HUDEP-2 (cell line): ENCODE results near the gene VPS13D.

Source experiments
- DNase-seq, 76 experiments: peaks; one replicate each; lab custom pipeline; 2025; ENCODE audit not compliant: unreplicated experiment in 76 of 76; lab: John Stamatoyannopoulos, UW

Gene VPS13D

DNA sequence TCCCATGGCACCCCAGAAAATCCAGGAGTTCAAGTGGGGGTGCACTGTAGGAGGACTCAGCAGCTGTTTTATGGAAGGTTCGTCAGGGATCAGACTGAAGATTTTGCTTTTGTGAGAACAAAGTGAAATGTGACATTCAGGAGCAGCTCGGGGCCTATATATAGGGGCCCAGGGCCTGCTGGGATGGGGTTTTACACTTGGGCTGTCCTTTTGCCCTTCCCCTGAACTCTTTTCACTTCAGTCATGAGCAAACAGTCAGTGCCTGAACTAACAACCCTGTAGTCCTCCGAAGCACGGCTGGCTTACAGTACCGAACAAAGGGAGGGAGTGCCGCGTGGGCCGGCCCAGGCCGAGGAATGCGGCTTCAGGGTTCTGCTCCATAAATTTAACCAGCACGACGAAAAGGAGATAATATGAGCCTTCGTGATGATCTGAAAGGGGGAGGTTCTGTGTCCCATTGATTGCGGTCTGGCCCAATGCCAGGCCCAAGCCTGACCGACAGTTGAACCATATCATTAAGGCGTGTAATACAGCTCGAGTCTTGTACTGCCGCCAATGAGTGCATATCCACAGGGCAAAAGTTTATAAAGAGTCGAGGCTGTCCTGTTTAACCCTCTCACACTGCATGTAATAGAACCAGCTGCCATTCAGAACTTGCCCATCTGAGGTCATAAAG, 248.2 kb downstream of the VPS13D start:
- peak in 75 of 76 experiments; percentile 34 to 95 (median 86) for DNase-seq

DNA sequence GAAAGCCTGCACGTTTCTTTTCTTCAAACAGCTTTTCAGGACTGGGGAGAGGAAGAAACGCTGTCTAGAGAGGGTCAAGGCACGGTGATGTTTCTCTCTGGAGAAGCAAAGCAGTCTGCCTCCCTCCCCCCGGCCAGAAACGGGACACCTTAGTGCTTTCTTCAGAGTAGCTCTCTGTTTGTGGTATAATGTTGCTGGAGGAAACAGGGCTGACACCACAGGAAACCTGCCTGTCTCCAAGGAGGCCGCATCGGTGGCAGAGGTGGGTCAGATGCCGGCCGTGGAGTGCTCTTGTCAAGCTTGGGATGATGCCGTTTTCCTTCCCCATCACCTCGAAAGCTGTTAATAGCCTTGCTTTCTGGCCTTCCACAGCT, 248.8 kb downstream of the VPS13D start:
- DNase-seq = no peak

DNA sequence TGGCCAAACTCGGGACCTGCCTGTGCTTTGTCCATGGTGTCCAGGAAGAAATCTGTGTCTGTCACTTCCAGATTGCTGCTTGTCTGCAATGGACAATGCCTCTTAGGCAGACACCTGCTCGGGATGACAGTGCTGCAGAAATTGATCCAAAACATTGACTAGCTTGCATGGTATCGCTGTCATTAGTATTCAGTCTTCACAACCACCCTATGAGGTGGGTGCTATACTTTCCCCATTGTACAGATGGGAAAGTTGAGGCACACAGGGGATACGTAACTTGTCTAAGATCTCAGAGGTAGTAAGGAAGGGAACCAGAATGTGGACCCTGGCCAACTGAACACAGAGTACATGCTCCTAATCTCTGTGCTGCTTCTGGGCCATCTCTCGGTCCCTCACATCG, 249.5 kb downstream of the VPS13D start:
- no peak for DNase-seq

DNA sequence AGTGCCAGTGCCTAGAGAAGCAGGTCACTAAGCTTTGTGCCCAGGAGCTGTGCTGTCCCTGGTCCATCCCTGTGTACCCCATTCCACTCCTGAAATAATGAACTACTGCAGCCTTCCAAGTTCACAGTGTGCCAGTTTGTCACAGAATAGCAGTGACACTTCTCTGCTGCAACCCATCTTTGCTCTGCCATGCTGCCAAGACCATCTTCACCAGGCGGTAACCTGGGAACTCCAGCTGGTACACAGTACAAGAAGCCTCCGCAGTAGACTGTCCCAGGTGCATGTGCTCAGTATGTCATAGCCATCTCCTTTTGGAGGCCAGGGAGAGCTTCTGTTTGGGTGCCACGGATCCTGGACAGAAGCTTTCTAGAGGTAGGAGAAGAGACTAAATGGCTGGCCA, 250.2 kb downstream of the VPS13D start:
- no peak for DNase-seq

DNA sequence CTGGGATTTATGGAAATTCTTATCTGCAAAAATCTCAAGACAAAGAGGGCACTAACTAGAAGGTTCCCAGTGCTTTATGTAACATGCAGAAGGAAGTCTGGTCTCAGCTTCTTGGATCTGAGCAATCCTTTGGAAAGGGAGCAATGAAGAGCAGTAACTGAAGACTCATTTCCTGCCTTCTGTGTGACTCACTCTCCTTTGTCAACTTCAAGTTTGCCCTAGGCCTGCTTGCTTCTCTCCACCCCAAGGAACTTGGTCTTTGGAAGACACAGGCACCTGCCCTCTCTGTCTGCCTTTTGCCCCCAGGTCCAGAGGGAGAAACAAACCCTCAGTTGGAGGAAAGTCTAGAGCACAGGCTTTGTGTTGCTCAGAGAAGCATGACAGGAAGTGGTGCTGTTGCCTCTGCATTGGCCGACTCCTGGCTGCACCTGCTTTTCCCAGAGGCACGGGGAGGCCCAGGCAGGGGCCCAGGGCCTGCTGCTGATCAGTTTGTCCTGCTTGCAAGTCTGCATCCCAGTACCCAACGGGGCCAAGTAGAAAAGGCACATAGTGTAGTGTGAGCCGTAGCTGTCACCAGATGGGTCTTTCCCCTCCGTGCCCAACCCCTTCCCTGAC, 251.0 kb downstream of the VPS13D start:
- no peak for DNase-seq

DNA sequence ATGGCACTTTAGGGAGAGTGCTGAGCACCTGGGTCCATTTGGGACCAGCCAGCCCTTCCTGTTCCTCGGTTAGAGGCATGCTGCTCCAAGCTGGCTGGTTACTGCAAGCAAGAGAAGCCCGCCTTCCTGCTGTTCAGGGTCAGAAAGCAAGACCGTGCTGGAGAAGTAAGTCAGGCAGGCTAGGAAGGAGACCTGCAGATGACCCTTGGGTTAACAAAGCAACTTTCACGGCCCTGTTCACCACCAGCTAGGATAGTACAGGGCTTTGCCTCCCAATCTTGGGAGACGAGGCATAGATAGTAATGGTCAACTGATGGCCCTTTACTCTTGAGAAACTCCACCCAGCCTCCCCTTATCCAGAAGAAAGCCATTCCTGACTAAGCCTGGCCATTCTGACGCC, 252.1 kb downstream of the VPS13D start:
- no peak for DNase-seq

DNA sequence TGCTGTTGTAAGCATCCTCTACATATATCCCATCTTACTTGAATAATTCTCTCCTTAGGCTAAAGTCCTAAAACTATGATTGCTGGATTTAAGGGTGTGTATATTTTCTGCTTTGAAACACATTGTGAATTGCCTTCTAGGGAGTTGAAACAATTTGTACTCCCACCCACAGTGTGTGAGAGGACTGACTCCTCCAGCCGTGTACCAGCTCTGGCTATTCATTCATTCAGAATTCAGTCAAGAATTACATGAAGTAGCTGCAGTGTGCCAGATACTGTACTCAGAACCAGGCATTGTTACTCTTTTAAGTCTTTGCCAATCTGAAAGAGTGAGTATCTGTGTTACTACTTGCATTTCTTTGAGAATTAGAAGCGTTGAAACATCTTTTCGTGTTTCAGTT, 253.2 kb downstream of the VPS13D start:
- no peak for DNase-seq

DNA sequence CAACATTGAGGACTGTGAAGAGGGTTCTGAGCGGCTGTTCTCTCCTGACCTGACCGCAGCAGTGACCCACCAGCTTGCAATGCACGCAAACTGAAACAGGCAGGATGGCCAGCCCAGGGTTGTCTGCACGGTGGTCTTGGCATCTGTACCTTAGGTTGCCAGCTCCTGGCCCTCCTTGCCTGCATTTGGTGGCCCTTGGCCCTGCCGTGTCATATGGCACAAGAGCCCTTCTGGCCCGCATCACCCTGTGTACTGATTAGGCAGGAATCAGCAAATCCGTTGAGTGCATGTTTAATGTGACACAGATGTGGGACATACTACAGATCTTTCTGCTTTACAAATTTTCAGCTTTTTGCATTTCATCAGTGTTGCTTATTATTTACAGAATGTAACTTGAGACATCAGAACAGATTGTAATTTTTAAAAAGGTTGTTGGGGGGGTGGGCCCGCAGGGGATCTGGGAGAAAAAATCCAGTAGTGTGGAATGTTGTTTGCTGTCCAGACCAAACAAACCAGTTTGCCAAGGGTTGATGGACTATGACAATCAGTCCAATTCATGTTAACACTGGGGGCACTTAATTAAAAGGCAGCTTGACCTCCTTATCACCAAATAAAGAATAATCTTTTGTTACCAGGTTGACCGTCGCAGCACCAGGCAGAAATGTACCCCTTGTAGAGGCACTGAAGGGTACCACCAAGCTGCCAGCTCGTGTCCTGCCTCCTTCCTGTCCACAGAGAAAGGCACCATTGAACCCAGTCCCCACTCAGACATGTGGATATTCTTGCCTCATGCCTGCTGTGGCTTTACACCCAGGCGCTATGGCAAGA, 255.6 kb downstream of the VPS13D start:
- DNase-seq = no peak

DNA sequence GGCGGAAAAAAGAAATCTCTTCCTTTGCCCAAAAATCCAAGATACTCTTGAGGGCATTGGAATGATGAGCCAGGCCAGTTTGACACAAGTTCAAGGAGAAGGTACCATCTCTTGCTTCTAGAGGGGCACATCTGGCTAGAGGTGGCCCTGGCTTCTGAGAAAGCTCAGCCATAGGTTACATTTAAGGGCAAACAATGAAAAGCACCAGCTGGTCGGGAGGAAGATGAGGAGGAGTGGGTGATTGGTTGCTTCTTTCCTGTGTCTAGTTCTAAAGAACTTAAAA, 256.2 kb downstream of the VPS13D start:
- DNase-seq = no peak

DNA sequence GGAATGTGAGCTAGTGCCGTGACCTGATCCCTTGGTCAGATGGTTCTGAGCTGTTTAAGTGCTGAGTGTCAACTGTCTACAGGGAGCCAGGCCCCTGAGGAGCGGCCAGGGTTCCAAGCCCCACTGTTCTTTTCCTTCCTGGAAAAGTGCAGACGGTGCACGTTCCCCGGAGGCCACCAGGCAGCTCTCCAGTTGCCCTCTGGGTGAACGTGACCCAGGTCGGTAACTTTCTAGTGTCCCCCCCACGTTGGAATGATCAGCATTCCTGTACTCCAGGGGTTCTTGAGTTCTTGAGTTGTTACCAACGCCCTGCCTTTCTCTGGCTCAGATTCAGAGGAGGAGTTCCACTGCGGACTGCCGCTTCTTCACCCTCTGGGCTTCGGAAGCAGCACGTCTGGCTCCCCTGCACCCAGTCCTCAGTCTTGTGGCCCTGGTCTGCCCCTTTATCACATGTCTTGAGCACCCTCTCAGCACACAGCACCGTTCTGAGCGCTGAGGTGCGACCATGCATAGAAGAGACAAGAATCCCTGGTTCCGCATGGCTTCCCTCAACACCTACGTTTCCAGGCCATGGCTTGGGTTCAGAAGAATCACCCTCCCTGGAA, 256.7 kb downstream of the VPS13D start:
- no peak for DNase-seq

DNA sequence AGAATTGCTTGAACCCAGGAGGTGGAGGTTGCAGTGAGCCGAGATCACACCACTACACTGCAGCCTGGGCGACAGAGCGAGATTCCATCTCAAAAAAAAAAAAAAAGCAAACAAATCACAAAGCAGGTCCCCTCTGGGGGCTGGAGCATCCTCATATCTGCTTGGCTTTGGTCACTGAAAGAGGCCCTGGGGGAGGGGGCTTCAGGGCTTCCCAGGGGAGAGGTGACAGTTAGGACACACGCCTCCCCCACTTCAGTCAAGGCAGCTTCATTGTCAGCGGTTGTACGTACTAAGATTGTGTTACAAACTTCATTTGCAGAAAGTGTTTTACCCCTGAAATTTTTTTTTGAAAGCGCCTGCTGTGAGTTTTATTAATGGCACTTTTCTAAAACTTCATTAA, 257.7 kb downstream of the VPS13D start:
- DNase-seq = no peak

DNA sequence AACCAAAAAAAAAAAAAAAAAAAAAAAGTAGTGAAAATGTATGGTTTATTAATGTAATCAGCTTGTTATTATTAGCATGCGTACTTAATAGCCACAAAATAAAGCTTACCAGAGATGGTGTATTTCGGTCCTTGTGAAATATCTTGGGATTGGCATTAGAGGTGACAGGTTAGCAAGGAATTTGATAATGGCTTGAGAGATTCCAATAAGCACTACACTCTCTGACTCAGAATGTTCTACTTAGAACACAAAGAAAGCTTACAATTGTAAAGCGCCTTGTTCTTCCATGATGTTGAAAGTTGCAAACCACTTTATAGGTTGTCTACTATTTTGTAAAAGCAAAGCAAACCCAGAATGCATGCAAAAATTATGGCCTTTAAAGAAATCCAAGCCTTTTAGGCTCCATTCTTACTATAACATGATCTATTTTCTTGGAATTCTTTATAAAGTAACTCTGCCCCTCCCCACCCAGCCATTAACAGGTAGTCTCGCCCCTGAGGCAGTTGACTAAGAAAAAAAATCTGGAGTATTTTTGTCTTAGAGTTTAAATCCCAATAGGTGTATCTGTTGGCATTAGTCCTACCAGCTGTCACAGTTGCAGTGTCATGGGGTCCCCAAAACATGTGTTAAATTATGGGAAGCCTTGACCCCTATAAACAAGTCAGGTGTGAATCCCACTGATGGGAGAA, 259.0 kb downstream of the VPS13D start:
- DNase-seq = no peak

DNA sequence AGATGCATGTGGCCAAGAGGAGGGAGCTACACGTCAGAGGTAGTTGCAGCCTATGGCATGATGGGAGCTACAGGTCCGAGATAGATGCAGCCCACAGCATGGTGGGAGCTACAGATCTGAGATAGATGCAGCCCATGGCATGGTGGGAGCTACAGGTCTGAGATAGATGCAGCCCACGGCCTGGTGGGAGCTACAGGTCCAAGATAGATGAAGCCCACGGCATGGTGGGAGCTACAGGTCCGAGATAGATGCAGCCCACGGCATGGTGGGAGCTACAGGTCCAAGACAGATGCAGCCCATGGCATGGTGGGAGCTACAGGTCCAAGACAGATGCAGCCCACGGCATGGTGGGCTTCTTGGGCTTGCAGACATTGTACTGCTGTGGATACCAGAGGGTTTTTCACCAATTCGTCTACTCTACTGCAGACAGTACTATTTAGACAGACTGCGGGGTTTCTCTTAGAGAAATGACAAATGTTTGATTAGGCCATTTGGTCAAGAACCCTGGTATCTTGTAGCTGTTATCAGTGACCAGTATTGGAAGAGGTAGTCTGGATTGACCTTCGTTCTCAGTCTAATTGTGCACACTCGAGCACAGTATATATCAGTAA, 260.8 kb downstream of the VPS13D start:
- no peak for DNase-seq

DNA sequence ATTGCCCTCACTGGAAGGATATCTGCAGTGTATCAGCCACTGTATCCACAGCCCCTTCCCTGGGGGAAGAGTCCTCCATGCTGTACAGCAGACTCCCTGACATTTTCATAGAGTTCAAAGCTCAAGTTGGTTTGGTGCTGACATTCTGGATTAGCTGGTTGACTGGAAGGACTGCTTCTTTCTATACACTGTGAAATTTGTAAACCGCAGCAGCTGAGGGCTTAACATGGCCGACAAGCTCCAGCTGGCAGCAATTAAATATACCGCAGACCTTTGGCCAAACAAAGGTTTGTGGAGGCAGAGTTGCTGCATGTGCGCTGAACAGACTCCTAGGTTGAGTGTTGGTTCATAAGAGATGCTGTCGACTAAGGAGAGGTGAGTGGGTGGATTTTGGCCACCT, 261.8 kb downstream of the VPS13D start:
- no peak for DNase-seq

DNA sequence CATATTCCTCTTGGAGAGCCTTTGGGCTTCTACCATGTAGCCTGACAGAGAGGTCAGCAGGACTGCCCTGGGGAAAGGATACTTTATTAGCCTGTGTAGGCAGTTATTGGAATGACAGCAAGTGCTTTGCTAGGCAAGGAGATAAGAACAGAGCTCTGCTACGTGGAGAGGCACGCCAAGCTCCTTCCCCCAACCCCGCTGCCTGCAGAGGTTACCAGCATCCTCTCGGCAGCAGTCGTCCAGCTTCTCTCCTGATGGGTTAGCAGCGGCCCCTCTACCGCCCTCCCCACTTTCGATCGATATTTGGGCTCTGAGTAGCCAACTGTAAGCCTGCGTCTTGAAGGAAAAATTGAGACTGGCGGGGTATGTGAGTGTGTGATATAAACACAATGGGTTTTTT, 265.9 kb downstream of the VPS13D start:
- DNase-seq = no peak

DNA sequence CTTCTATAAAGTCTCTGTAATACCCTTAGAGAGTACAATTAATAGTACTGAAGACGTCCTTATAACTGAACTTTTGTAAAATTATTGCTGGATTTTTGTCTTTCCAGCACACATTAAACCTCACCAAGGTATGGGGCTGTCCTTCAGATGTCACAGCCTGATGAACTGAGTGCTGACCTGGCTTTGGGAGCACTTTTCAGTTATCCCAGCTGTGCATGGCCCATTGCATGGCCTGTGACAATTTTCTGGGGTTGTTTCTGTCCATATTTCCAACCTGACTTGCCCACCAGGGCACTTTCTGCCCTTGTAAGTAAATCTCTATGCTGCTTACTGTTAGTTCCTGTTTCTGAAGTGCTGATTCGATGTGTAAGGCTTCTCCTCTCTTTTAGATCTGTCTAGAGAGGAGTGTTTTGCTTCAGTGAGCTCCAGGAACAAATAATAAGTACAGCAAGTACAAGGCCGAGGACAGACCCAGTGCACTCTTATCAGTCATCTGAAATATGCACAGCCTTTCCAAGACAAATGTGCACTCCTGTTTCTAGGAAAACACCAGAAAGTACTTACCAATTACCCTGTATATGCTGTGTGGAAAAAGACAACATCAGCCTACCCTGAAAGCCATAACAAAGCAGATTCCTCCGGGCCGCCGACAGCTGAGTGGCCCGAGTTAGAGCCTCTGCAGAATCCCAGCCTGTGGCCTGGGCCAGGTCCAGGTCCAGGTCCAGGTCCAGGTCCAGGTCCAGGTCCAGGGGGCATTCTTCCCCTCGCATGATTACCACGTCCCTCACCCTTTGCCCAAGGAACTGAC, 266.5 kb downstream of the VPS13D start:
- peak in 7 of 76 experiments; percentile 5 to 59 (median 23) for DNase-seq

DNA sequence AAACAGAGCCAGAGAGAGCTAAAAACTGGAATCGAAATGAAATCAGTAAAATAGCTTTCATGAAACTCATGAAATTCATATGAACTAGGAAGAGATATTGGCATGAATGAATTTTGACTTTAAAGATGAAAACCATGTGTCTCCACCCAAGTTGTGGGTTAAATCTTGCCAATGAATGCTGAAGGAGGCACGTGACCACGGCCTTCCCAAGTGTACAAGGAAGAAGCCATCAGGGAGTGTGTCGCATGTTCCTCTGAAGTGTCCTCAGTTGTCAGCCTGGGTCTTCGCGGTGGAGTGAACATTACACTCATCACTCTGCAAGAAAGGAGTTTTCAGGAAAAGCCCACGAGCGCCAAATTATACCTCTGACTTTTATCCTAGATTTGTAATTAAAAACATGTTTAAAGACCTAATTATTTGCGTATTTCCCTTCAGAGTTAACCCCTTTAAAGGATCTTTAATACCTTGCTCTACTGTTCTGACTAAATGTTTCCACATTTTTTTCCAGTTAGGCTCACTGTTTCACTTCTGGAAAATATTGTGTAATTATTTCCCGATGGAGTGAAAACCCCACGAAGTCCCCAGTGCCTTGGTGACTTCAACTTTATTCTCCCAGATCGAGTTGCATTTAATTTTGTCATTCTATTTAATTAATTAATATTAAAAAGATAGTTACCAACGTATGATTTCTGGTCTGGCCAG, 269.9 kb downstream of the VPS13D start:
- no peak for DNase-seq

DNA sequence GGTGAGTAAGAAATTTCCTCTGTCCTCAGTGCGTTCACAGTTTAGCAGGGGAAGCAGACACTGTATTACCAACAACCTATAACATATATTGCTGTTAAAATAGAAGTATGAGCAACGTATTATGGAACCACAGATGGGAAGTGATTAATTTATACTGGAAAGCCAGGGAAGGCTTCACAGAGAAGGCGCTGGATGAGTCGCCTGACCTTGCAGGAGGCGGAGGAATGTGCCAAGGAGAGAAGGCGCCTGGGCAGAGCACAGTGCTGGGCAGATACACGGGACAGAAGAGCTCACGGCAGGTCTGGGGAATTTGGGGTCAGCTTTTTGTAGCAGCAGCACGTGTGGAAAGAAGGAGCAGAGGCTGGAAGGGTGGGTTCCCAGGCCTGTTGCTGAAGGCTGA, 271.8 kb downstream of the VPS13D start:
- no peak for DNase-seq

DNA sequence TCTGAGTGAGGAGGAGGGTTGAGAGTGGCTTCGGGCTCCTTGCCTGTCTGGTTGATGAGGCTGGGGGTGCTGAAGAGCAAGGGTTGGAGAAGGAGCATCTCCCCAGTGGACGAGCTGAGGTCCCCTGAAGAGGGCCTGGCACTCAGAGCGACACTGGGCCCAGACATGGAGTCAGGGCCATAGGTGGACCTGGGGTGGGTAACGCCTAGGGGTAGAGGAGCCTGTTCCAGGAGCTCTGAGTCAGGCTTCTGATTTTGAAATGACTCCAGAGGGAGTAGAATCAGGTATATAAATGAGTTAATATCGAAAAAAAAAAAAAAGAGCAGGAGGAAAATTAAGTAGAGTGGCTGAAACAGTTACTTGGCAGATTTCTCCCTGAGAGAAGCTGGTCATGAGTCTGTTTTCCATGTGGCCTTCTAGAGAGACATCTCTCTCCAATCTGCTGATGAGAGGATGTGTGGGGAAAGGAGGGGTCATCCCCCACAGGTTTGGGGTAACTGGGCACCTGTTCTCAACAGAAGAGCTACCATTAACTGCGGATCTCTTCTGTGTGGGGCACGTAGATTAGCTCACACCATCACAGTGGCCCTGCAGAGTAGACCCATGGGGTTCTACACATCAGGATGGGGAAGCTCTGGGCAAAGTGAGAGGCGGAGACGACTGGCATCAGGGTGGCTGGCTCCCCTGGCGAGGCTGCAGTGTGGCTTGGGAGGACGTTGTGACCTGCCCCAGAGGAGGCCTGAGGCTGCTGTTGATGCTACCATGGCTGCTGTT, 272.7 kb downstream of the VPS13D start:
- no peak for DNase-seq
